CD4-positive, alpha-beta T cell treated with Interleukin-6 at 100 ng/mL for 8 hours (primary cell): ENCODE data around the gene PLEKHA6.

Experiments used
- DNase-seq: peaks from one replicate; pipeline ENCODE4 v3.0.0-alpha.2; 2020; ENCODE audit warnings: mixed read lengths, low spot score

The PLEKHA6 gene

DNA sequence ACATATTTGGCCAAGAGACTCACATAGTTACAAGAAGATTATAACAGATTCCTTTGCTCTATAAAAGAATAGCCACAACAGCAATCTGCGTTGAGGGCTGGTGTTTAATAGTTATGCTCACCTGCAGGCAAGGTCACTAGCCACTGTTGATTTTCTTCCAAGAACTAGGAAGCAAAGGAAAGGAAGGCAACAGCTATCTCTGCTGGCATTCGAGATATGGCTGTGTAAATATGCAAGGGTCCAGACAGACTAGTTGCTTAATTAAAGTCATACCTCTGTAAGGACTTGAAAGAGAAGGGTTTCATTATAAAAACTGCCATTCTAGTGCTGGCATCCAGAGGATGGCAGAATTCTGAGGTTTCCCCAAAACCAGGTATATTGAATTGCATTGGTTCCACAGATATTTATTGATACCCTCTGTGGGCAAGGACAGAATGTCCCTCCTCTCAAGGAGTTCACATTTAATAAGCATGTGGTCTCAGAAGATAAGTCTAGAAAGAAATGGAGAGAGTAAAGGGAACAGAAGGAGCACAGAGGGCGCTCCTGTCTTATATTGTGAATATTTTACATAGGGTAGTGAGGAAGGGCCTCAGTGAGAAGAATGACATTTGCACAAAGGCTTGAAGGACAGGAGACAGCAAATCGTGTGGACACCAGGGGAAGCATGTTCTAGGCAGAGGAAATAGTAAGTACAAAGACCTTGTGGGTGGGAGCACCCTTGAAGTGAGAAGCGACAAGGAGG is 23.6 kb upstream of the PLEKHA6 start:
- no peak for DNase-seq

DNA sequence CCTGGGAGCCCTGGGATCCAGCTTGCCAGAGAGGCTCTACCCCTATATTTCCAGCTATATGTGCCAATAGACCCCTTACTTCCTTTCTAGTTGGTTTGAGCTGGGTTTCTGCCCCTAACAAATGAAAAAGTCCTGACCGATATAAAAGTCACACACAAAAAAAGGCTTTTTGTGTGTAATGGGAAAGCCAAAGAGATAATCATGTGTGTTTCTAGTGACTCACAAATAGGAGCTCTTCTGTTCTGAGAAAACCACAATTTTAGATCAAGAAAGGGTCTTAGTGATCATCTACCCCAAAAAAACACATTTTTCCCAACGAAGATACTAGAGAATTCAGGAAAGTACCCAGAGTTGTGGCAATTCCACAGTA is 23.0 kb upstream of the PLEKHA6 start:
- no peak for DNase-seq

DNA sequence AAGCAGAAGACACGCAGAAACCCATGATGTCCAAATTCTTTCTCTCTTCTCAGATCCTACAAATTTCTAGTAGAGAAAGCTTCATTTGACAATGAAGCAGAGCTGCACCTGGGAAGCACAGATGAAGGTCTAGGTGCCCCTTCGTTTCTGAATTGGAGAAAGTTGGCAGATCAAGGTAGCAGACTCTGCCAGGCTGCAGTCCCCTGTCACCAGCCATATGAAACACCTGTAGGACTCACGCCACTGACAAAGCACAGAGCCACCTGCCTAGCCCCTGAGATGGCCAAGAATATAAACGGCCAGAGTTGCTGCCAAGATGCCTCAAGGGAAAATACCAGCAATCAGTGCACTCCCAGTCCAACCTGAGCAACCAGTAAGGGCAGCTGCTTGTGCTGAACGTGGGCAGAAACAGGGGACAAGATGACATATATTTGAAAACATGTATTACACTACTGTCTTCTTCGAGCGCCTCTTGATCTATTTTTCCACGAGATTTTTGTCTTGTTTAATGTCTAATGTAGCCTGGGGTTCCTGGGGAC is 20.6 kb upstream of the PLEKHA6 start:
- DNase-seq: no peak

DNA sequence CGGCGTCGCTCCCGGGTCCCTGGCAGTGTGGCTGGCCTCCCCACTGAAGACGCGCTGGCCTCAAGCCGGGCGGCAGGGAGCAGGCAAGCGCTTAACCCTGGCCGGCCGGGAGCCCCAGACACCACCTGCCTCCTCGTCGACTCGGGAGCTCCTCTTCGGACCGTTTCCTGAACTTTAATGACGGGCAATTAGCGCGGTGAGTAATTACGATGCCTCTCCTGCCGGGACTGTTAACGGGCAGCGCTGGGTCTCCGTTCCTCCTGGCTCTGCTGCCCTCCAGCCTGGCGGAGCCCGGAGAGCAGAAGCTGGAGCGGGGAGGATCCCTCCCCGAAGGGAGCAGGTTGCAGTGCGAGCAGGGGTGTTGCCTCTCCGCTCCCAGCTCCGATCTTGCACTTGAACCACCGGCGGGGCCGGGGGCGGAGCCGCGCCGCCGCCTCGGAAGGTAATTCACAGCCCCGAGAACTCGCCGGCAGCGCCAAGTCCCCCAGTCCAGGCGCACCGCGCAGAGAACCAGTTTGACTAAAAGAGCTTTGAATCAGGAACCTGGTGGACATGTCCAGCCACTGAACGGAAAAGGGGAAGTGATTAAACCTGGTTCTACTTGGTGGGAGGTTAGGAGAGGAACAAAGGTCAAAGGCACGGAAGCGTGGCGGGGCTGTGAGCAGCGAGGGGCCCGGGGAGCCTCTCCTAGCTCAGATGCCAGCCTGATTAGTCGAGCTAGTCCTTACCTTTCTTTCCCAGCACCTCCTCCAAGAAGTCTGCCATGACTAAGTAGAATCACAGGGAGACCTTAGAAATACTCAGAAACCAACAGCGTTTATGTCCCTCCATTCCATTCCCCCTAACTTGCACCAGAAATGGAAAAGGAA is 18.3 kb upstream of the PLEKHA6 start:
- DNase-seq: peak; percentile 38

DNA sequence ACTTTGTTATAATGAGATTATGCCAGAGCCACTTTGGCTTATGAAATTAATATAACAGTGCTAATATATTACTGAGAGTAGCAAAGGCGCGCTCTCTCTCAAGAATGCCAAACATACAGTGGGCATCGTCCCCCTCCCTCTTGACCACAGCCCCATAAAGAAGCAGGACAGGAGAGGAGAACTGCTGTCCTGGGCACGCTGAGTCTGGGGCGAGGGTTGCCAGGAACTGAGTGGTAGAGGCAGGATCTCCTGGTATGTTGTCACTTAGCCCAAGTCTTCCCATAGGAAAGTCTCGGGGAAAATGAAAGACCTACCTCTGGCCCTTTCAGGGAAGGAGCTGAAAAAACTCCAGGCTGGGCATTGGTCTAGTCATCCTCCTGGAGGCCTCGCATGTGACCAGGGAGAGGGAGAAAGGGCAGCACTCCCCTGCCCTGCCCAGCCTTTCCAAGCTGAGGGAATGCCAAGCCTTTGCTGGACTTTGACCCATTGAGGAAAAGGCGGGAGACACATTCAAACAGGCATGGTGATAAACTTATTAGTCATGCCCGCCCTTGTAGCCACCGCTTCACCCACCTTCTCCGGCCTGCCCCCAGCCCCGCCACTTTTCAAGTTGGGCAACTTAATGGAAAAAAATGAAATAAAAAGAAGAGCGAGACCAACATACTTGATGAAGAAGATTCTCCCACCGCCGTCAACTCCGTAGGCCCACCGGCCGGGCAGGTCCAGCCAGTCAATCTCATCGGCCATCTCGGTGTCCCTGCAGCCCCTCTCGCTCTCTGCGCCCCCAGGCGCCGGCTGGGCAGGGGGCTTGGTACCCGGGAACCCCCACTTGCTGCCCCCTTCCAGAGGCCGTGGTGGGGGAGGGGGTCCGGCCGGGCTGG is 17.4 kb upstream of the PLEKHA6 start:
- DNase-seq: no peak

DNA sequence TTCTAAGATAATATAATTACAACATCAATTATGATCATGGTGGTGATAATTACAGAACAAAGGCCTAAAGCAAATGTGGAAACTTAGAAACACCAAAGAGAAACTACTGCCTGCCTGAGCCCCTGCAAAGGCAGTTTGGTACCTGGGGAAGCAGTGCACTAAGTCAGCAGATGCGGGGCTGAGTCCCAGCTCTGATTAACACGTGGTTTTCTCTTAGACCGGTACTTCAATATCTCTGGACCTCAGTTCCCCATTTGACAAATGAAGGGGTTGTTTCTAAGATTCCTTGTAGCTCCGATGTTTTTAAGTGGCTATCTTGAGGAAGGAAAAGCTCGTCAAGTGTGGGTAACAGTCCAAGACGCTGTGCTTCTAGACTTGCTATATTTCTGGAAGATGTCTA is 16.7 kb upstream of the PLEKHA6 start:
- DNase-seq: no peak

DNA sequence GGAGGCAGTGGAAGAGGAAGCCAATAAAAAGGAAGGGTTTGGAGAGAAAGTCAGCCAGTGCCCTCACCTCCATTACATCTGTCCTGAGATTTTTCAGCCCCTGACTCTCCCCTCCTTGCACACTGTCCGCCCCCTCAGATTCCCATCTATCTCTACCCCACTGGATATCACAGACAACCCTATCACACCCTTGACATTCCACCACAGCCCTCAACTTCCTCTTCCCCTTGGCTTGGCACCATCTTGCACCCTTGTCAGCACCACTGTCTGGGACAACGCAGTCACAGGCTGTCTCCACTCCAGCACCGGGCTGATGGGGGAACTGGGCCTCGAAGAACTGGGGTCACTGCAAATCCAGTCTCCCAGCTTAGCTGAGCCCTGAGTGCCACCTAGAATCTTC is 14.2 kb upstream of the PLEKHA6 start:
- DNase-seq: no peak

DNA sequence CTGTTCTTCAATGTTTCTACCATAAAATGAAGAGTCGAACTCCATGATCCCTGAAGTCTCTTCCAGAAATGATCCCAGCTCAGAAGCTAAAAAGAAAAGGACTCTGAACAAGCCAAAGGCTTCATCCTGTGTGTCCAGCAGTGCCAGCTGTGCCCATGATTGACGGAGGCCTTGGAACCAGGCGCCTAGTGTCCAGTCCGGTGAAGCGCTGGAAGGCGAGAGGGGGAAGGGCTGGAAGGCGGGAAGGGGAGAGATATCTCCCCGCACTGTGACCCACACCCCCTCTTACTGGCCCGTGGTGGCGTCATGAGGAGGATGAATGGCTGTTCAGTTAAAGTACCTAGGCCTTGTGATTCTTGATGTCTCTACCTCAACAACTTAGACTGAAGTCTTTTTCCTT is 10.4 kb upstream of the PLEKHA6 start:
- no peak for DNase-seq

DNA sequence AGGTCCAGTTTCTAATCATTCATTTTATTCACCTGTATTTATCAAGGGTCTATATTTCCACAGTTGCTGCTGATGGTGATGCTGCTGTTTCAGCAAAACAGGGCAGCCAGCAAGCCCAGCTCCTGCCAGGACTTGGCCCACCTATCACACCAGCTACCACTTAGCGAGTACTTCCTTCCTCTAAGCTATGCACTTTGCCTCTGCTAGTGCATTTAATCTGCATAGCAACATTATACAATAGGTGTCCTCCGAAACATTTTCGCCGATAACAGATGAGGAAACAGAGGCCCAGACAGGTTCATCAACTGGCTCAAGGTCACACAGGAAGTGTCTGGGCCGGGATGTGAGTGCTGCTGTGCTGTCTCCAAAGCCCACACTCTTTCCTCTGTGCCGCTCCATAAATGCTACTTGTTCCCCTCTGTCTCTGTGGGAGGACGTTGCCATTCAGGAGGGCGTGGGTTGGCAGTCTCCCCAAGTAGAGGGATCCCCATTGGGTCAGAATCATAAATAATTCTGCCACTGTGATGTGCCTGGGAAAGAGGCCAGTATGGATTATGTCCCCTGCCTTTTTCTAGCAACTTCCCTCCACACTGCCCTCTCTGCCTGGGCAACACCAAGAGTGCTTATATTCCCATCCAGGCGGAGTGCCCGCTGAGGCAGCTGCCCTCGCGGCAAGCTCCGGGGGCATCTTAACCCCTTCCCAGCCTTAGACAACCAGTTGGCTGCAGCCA is 9.4 kb upstream of the PLEKHA6 start:
- DNase-seq: no peak

DNA sequence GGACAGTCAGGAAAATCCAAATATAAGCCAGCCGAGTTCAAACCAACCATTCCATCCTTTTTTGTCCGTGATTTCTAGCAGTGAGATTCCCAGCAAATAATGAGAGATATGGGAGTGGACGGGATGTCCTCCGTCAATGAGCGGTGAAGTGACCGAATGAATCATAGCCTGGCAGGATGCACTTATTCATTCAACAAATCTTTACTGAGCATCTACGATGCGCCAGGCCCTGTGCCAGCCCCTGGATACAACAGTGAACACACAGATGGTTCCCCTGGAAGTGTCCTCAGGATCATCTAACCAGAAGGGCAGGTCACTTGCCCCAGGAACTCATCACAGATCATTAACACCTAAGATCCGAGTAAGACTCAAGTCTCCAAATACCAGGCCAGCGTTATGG is 8.2 kb upstream of the PLEKHA6 start:
- DNase-seq: no peak

DNA sequence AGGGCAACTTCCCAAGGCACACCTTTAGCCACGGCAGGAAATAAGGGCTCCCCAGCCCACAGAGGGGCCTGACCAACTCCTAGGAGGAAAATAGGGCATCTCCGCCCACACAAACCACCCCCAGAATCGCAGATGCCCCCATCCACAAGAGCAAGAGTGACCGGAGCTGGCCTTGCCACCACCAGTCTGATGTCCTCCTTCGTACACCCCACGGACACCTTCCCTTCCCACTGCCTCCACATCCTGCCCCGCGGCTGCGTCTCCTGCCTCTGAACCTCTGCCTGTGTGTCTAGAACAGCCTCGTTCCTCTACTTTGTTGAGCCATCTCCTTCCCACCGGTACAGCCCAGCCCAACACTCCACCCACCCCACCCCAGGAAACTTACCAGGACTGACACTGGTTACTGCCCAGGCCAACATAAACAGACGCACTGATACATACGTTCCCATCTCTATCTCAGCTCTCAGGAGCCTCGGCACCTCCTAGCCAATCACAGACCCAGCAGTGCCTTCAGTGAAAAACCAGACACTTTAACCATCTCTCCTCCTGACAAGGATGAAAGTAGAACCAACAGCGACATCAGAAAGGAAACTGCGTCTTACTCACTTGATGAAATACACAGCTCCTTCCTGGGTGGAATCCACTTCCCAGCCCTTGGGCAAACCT is 7.6 kb upstream of the PLEKHA6 start:
- no peak for DNase-seq

DNA sequence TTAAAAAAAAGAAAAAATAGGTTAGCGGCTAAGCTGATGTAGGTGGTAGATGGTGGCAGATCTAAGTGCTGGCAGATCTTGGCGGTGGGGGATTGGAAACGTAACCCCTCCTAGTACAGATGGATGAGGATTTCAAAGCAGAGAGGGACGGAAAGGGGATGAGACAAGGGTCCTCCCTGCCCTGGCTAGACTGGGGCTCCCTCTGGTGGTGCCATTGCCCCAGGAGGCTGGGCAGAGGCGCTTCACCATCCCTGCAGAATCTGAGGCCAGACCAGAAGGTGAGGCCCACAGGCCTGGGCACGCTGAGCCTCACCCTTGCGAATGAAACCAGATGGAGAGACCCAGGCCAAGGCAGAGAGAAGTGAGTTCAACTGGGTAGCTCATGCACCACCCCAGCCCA is 7.0 kb upstream of the PLEKHA6 start:
- no peak for DNase-seq

DNA sequence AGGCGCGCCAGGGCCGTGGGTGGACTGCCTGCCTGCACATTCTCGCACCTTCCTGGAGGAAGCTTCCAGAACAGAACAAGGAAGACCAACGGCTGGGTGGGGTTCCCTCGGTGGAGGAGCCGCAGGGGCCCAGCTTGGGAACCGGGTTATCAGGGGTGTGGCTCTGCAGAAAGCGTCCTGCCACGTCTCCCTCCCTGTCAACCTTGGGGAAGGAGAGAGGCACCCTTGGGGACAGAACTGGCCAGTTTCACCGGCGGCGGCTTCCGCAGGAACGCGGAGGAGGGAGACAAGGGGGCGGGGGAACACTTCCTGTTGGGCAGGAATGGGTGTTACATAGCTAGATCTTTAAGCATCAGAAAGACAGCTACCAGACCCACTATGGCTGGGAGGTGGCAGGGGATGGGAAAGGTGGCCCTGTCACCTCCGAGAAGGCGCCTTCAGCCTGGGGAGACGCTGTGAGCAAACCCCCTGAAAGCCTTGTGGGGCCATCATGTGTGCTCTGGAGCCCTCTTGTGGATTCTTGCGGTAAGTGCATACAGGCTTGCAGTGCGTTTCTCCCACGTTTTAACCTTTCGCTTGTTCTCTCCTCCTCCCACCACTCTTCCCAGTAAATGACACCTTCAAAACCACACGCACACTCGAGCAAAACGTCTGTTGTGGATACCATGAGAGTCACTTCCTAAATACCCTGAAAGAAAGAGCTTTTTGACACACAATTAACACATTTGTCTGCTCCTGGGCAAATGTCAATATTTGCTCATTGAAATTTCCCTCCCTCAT is 3.8 kb upstream of the PLEKHA6 start:
- peak; percentile 78 for DNase-seq

DNA sequence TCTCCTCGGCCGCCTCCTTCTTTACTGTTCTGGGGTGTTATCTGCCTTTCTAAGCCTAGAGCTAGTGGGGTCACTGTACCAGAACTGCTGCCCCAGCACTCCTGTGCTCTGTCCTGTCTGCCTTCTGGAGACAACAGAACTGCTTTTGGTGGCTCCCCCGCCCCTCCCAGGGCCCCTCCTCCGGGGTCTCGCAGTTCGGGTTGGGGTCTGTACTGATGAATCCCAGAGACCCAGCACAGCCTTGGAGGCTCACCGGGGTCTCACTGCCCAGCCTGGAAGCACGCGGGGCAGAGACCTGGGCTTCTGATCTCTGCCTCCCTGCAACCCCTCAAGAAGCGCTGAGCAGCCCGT is 3.2 kb upstream of the PLEKHA6 start:
- DNase-seq: no peak

DNA sequence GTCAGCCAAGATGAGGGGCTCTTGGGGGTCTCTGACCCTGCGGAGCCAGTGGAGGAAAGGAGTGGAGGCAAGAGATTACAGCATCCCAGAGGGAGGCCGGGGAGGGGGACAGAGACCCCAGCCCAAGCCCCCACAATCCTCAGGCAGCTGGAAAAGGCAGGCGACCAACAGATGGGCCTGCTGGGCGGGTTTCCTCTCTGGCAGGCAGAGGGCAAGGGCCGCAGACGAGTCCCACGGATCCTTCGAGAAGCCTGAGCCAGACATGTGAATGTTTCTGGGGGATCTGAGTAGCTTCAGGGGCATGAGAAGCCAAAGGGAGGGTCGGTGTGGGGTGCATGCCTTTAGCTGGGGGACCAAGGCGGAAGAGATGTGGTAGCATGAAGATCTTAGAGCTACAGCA is 2.1 kb upstream of the PLEKHA6 start:
- DNase-seq: no peak

DNA sequence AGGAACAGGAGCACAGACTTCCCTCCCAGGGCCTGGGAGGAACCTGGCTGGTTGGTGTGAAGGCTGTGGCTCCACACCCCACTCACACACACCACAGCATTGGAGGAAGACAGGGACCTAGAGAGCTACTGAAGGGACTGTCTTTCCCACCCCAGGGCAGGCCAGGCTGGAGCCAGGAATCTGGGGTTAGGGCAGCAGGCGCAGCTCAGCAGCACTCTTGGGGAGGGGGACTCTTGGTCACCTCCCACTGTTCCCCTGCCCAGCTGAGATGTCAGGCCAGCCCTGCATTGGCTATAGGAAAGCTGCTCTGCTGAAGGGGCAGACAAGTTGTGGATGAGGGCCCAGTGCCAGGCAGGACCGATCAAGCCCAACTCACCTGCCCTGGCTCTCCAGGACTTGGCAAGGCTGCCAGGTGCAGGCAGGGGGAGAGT is 1.6 kb upstream of the PLEKHA6 start:
- DNase-seq: no peak

DNA sequence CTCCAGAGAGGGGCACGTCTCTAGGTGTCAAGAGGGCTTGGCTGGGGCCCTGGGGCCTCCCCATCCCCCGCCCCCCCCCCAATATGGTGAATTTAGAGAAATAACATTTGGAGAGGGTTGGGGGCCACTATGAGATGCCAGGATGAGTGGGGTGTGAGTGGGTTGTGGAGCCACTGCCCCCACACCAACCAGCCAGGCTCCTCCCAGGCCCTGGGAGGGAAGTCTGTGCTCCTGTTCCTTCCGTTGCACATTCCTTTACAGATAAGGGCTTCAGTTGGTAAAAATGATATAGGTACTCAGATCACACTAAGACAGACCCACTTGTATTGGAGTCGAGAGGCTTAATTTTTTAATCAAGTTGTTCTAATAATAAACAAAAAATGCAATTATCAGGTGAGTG is 585 bp upstream of the PLEKHA6 start:
- no peak for DNase-seq

DNA sequence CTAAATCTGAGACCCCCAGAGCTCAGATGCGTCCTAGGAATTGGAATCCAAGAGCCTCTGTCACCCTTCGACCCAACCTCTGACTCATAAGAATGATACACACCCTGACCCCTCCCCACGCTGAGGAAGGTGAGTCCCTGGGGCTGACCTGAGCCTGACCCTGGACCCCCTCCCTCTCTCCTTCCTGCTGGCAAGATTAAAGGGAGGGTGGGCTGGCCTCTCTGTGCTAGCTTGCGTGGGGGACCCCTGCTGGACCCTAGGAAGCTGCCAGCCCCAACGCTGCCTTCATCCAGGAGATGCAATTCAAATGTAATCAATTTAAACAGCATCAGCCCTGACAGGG is 627 bp downstream of the PLEKHA6 start:
- DNase-seq: no peak

DNA sequence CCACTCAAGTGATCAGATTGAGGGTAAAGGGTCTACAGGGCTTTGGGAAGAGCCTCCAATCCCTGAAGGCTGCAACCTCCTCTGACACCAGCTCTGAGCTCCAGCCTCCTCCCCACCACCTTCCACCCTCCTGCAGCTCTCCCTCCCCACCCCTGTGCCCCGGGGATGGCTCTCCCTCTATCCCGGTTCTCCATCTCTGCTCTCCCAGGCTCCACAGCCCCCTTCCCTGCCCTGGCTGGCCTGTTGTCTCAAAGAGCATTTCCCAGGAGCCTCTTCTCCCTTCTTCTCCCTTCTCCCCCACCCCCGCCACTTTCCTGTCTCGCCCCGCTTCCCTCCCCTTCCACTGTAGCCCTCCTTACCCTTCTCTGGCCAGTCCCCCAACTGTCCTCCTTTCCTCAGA is 1.1 kb downstream of the PLEKHA6 start:
- DNase-seq: no peak
